Left colon (tissue), 2 donors: Measurements from ENCODE around the gene C1QTNF12. TPM values are rescaled to one million over a fixed set of nuclear protein-coding genes. Genes with fewer than 3 reads are reported as not detected.

Experiments
- ATAC-seq: fragments of 200-7000 bp; cut with Tn5 transposase; one replicate; pipeline ENCODE4 v1.9.1; 2020; ENCODE audit warnings: mild to moderate bottlenecking, moderate library complexity
- DNase-seq, 2 donors: peaks; one replicate each; pipeline ENCODE4 v3.0.0-alpha.2; 2020
- intact Hi-C, 2 donors: fragments of 100-400 bp; cut with DNase I in 1 of 2; cut with micrococcal nuclease in 1 of 2; formaldehyde crosslinking; loops; one replicate each; pipeline versions ENCODE4 v1.11.2 to v1.14.0; 2022; cut with DNase I, micrococcal nuclease
- long read RNA-seq: library from polyadenylated mRNA; unstranded; transcript quantifications from one replicate; pipeline ENCODE4 v2.0.0, GENCODE V29; 2021
- total RNA-seq, 2 donors: library from RNA; stranded (reverse); fragmentation: NEBNext Ultra II Directional; extraction: Animal tissue kit (Norgen Biotek cat#: 25700); gene quantifications; one replicate each; pipeline ENCODE4 v1.2.1, GENCODE V29; 2021
- donor health status: DM: no; HTN: no; CAD: no.
- donor health status: DM: yes; HTN: yes; CAD: no.

C1QTNF12 gene, protein sequence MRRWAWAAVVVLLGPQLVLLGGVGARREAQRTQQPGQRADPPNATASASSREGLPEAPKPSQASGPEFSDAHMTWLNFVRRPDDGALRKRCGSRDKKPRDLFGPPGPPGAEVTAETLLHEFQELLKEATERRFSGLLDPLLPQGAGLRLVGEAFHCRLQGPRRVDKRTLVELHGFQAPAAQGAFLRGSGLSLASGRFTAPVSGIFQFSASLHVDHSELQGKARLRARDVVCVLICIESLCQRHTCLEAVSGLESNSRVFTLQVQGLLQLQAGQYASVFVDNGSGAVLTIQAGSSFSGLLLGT
- total RNA-seq, result 10 to 100 TPM; 40.0 to 71.6 TPM
- long read RNA-seq, partial matches to known transcripts, result 13 of 16 reads
- long read RNA-seq, other reads (novel, unspliced or antisense), result 3 of 16 reads

DNA sequence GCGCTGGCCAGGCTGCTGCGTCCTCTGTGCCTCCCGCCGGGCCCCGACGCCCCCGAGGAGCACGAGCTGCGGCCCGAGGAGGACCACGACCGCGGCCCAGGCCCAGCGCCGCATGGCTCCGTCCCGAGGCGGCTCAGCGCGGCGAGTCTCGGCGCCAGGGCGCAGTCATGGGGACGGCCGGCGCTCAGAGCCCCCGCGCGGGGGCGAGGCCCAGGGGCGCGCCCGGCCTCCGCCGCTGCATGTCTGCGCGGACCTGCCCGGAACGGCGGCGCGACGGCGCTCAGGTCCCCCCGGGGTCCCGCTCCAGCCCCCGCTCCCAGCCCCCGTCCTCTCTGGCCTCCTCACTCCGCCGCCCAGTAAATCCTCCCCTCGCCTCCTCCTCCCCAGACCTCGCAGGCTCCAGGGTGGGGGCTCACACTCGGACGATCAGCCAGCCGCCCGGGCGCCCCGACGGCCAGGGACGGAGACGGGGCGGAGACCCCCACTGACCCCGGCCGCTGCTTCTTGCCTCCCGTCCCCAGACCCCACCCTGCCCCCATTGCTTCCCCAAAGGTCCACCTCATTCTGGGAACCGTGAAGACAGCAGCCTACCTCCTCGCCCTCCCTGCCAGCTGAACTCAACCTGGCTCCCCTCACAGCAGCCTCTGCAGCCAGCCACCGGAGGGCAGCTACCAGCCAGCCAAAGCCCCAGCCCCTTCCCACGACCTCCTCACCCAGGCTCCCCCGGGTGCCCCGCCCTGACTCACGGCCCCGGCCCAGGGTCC, at the start of gene C1QTNF12:
C1QTNF12 (minus strand) TSS at position 146 of the 764 bp plus-strand sequence; CDS start at position 114, 32 bp downstream.
- ATAC-seq, result no peak
- intact Hi-C loops, result no loop called here
- DNase-seq, result no peak

DNA sequence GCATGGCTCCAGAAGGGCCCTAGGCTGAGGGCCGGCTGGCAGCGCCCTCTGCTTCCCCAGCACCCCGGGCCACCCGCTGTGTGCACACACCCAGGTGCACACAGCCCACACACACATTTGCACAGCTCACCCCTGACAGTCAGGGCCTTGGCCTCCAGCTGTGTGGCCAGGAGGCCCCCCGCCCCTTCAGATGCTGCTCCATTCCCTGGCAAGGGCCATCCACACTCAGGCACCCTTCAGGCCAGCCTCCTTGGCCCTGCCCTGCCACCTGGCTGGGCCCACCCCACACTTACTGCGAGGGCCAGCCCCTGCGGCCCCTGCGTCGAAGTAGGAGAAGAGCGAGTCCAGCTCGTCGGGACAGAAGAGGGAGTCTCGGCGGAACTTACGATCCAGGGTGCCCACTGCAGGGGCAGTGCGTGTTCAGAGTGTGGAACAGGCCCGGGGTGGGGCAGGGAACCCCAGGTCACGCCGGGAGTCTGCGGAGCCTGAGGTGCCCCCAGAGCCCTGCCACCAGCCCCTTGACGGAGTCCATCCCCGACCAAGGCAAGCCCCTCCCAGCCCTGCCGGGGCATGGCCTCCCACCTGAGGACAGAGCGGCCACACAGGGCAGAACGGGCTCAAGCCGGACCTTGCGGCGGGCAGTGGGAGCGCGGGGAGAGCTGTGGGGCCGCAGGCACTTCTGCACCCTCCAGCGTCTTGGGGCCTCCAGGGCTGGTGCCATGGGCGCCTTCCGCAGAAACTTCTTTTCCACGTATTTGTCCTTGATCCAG, 48.8 kb upstream of the C1QTNF12 start:
- intact Hi-C loops, result no loop called here
- no peak for ATAC-seq

DNA sequence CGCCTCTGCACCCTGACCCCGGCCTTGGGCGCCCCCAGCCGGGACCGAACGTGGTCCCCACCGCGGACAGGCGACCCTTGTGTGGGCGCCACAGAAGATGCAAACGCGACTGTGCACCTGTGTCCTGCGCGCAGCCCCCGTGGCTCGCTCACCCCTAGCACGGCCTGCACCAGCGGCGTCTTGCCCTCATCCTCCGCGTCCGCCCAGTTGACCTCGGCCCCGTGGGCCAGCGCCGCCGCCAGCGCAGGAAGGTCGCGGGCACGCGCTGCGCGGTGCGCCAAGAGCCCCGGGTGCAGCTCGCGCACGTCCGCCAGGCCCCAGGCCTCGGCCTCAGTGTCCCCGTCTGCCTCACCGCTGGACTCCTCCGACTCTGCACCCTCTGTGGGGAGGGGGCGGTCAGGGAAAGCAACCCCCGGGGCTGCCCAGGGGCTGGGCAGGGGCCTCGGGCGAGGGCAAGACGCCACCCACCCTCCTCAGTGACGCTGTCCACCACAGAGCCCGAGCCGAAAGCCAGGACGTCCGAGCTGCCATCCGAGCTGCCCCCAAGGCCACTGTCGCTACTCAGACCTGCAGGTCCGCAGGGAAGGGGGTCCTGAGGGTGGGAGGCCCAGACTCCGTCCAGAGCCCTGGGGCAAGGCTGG, 47.8 kb upstream of the C1QTNF12 start:
- intact Hi-C loops, result loop anchor here (5.0 kb wide), 2 partner anchors 172 to 177 kb away; partner anchors contain the start of gene C1orf159 (in 1 of the 2)
- ATAC-seq, result no peak
- DNase-seq, result no peak

More for the DNA sequence above, 48.8 kb upstream of the C1QTNF12 start:
- no peak for DNase-seq

DNA sequence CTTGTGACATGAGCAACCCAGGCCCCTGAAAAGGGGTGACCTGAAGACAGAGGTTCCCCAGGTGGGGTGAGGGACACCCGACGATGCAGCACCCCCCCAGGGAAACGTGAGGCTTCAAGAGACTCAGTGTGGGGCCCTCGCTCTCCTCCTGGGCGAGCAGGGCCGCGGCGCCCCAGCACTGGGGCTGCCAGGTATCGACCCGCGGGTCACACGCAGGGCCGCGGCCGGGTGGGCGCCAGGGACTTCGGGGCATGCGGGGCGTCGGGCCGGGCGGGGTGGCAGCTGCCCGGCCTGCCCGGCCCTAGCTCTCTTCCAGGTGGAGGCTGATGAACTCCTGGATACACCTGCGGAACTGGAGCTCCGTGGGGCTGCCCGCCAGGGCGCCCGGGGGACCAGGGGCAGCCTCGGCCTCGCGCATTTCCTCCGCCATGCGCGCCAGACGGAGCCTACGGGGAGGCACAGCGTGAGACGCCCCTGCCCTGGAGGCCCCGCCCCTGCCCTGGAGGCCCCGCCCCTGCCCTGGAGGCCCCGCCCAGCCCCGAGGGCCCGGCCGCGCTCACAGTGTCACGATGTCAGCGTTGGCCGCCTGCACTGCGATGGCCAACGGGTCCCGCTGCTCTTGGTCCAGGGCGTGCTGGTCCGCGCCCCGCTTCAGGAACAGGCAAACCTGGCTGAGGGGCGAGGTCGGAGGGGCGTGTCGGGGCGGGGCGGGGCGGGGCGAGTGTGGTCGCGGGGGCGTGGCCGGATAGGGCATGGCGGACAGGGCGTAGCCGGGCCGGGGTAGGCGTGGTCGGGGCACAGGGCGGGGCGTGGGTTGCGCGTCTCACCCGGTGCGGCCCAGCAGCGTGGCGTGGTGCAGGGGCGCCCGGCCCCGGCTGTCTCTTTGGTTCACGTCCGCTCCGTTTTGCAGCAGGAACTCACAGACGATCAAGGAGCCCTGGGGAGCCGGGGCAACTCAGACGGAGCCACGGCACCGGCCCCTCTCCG, 47.0 kb upstream of the C1QTNF12 start:
- DNase-seq (no peak), ATAC-seq (no peak)
- intact Hi-C loops, result loop anchor here (5.0 kb wide), 2 partner anchors 171 to 176 kb away; partner anchors contain the start of gene C1orf159 (in 1 of the 2)

DNA sequence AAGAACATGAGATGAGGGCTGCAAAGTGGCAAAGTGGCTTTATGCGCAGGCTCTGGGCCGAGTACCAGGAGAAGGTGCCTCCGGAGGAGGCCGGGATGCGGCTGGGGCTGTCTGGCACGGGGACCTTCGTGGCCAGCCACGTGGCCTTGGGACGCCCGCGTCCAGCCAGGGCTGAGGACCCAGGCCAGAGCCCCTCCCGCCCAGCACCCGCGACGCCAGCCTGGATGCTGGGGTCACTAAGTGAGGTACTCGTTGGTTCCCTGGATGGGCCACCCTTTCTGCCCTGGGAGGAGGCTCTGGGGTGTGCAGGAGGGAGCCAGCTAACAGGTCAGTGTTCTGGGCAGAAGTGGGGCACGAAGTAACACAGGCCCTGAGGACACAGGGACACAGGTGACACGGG, 46.3 kb upstream of the C1QTNF12 start:
- ATAC-seq (no peak), DNase-seq (no peak)
- intact Hi-C loops, result loop anchor here (5.0 kb wide), 2 partner anchors 171 to 176 kb away; partner anchors contain the start of gene C1orf159 (in 1 of the 2)

DNA sequence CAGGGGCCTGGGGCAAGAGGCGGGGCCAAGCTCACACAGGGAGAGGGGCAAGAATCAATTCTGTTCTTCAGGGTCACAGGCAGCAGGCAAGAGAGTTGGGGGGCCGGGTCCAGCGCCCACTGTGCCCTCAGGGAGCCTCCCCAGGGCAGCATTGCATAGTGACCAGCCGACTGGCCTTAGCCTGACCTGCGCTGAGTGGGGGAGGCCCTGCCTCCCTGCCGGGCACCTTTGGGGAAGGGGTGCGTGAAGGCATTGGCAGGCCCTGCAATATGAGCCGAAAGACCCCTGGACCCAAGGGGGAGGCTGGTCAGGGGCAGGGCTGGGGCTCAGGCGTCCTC, 45.9 kb upstream of the C1QTNF12 start:
- intact Hi-C loops, result loop anchor here (5.0 kb wide), 2 partner anchors 170 to 175 kb away; partner anchors contain the start of gene C1orf159 (in 1 of the 2)
- ATAC-seq, result no peak
- no peak for DNase-seq

DNA sequence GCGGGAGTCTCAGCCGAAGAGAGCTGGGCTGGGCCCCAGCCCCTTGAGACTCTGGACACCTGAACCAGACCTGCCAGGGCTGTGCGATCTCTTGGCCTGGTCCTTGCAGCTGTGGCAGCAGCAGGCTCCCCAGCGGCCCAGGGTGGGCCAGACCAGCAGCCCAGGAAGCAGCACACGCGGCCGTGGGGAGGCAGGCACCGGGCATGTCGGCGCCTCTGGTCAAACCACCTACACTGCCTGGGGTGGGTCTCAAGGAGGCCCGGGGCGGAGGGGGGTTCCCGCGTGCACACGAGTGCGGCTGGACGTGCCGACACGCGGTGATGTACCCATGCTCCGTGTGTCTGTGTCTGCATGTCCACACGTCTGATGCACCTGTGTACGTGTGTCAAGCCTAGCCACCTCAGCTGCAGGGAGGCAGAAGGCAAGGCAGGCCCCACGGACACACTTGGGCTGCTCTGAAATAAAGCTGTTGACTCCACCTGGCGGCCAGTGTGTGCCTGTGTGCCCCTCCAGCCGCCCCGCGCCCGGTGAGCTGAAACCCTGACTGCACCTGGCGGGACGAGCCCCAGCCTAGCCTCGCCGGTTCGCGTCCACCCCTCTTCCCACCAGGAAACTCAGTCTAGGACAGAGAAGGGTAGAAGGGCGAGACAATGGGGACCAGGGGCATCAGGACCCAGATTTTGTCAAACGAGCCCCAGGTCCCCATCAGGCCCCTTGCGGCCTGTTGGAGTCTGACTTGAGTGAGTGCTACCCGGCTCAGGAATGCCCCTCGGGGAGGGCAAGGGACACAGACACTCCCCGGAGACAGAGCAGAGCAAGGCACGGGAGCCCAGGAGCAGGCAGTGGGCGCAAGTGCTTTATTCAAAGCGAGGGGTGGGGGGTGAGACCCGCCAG, 45.3 kb upstream of the C1QTNF12 start:
- ATAC-seq (peak; percentile 86), DNase-seq (peak; percentile 74 to 90)
- intact Hi-C loops, result loop anchor here (5.0 kb wide), 2 partner anchors 169 to 174 kb away; partner anchors contain the start of gene C1orf159 (in 1 of the 2)

DNA sequence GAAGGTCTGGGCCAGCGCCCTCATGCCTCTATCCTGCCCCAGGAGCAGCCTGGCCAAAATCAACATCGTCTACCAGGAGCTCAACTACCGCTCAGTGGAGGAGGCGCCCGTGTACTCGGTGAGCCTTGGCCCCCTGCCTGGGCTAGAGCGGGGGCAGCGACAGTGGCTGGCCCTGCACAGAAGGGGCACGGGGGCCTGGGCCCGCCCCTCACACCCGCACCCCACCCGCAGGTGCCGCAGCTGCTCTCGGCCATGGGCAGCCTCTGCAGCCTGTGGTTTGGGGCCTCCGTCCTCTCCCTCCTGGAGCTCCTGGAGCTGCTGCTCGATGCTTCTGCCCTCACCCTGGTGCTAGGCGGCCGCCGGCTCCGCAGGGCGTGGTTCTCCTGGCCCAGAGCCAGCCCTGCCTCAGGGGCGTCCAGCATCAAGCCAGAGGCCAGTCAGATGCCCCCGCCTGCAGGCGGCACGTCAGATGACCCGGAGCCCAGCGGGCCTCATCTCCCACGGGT, 44.6 kb upstream of the C1QTNF12 start:
- DNase-seq (peak in 1 of 2 donors; percentile 63), ATAC-seq (peak; percentile 65)
- intact Hi-C loops, result loop anchor here (5.0 kb wide), 2 partner anchors 169 to 174 kb away; partner anchors contain the start of gene C1orf159 (in 1 of the 2)

DNA sequence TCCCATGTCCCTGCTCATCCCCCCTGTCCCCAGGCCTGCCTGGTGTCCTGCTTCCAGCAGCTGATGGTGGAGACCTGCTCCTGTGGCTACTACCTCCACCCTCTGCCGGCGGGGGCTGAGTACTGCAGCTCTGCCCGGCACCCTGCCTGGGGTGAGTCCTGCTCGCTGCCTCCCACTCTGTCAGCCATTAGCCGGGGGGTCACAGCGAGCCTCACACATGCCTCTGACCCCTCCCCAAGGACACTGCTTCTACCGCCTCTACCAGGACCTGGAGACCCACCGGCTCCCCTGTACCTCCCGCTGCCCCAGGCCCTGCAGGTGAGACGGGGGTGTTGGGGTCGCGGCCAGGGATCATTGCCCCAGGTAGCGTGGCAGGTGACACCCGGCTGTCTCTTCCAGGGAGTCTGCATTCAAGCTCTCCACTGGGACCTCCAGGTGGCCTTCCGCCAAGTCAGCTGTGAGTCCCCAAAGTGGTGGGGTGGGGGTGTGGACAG, 43.8 kb upstream of the C1QTNF12 start:
- DNase-seq (peak in 1 of 2 donors; percentile 82), ATAC-seq (peak; percentile 55)
- intact Hi-C loops, result loop anchor here (5.0 kb wide), 2 partner anchors 168 to 173 kb away; partner anchors contain the start of gene C1orf159 (in 1 of the 2)

DNA sequence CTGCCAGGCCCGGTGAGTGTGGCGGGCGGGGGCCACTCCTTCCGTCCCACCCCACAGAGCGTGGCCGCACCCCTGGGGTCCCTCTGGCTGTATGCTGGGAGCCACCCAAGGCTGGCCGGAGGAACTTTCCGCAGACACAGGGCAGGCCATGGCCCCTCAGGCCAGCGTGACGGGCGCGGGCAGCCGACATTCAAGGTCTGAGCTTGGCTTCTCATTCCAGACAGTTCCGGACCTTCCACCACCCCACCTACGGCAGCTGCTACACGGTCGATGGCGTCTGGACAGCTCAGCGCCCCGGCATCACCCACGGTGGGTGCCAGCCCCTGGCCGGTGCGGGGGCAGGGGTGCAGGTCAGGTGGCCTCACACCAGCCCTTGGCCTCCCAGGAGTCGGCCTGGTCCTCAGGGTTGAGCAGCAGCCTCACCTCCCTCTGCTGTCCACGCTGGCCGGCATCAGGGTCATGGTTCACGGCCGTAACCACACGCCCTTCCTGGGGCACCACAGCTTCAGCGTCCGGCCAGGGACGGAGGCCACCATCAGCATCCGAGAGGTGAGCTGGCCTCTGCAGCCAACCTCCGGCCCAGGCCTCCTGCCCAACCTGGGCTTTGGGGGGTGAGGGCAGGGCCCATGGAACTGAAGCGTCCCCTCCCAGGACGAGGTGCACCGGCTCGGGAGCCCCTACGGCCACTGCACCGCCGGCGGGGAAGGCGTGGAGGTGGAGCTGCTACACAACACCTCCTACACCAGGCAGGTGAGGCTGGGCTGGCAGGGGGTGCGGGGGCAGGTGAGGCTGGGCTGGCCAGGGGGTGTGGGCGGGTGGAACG, 41.0 kb upstream of the C1QTNF12 start:
- DNase-seq (no peak), ATAC-seq (no peak)
- intact Hi-C loops, result no loop called here

DNA sequence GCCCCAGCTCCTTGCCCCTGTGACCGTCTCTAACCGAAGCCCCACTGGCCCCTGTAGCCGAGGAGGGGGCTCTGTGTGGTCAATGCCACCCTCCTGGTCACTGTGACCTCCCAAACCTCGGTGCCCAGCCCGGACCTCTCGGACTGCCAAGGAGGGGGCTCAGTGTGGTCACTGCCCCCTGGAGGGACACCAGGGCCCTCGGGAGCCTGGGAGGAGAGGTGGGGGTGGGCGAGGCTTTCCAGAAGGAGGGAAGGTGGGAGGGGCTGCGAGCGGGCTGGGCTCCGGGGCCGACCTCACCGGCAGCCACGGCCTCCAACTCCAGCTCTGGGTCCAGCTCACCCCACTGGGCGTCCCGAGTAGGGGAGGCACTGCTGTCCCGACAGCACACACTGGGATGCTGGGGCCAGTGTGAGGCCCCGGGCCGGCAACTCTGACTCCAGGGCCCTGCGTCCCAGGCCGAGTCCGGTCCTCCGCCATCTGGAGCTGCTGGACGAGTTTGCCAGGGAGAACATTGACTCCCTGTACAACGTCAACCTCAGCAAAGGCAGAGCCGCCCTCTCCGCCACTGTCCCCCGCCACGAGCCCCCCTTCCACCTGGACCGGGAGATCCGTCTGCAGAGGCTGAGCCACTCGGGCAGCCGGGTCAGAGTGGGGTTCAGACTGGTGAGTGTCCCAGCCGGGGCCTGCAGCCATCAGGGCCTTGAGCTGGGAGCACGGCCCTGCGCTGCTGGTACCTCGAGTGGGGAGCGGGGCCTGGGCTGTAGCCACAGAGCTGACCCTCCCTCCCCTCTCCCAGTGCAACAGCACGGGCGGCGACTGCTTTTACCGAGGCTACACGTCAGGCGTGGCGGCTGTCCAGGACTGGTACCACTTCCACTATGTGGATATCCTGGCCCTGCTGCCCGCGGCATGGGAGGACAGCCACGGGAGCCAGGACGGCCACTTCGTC, 40.1 kb upstream of the C1QTNF12 start:
- ATAC-seq (no peak), DNase-seq (peak in 1 of 2 donors; percentile 21)
- intact Hi-C loops, result no loop called here

DNA sequence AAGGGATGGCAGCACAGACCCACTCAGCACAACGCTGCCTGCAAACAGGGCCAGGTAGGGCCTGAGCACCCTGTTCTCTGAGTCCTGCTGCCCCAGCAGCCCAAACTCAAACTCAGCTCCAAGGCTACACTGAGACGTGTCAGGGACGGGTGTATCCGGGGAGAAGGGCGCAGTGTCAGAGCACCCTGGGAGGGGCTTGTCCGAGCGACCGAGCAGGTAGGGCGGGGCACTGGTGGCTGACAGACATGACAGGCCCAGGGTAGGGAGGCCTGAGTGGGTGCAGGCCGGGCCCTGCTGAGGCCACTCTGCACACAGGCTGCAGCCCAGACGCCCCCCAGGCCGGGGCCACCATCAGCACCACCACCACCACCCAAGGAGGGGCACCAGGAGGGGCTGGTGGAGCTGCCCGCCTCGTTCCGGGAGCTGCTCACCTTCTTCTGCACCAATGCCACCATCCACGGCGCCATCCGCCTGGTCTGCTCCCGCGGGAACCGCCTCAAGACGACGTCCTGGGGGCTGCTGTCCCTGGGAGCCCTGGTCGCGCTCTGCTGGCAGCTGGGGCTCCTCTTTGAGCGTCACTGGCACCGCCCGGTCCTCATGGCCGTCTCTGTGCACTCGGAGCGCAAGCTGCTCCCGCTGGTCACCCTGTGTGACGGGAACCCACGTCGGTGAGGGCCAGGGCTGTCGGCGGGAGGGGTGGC, 39.2 kb upstream of the C1QTNF12 start:
- ATAC-seq (peak; percentile 58), DNase-seq (peak; percentile 44 to 62)
- intact Hi-C loops, result no loop called here

DNA sequence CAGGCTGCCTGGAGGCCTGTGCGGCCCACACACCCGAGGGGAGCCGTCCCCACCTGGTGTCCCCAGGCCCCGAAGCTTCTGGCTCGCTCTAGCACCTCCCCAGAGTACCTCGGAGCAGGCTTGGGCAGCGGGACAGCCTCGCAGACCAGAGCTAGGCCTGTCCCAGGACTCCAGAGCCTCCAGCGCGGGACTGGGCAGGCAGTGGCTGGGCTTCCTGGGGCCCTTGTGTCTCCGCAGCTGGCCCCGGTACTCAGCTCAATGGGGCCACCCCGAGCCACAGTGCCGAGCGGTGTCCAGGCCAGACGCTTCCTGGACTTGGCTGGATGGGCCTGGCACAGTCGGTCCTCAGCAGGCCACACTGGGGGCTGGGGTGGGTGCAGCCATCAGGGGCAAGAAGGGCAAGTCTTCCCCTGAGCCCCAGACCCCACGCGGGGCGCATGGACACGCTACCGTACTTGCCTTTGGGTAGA, 38.6 kb upstream of the C1QTNF12 start:
- ATAC-seq (no peak), DNase-seq (no peak)
- intact Hi-C loops, result no loop called here
